ENCODE measurements around the gene KCNQ2. TPM values are rescaled to one million over a fixed set of nuclear protein-coding genes. Genes with fewer than 3 reads are reported as not detected.

KCNQ2 gene
- not detected in 2 replicates for total RNA-seq

GRCh38 chr20:63471981-63472831 is at the start of gene KCNQ2:
Gene KCNQ2, minus strand, starts transcription at chr20:63472655. Its CDS starts 192 bp downstream, at chr20:63472463.

GRCh38 chr20:63520504-63520933 is 48.1 kb upstream of the KCNQ2 start, which contains the start of gene PPDPF:
Gene PPDPF, plus strand, starts transcription at chr20:63520765. Its CDS starts 544 bp downstream, at chr20:63521309.

GRCh38 chr20:63498960-63499337 is 26.5 kb upstream of the KCNQ2 start, which contains the start of gene EEF1A2:
Gene EEF1A2, minus strand, starts transcription at chr20:63499083. Its CDS starts 1,320 bp downstream, at chr20:63497763.

GRCh38 chr20:63360850-63361518 is 111.5 kb downstream of the KCNQ2 start, which contains the start of gene CHRNA4:
Gene CHRNA4, minus strand, starts transcription at chr20:63361349. Its CDS starts 184 bp downstream, at chr20:63361165.

Other genes starting within 250 kb of the KCNQ2 start
- gene BIRC7, start 236.8 kb downstream of the KCNQ2 start, total RNA-seq = 0.32 TPM in 1 of 2 replicates, not detected in the other
- gene NKAIN4, start 218.2 kb downstream of the KCNQ2 start, total RNA-seq = not detected in 2 replicates
- 61.4 and 64.8 TPM in 2 replicates for gene ARFGAP1, start 199.8 kb downstream of the KCNQ2 start, total RNA-seq
- gene COL20A1, start 179.5 kb downstream of the KCNQ2 start, total RNA-seq = under 0.01 TPM in 1 of 2 replicates, not detected in the other
- gene CHRNA4, start 111.3 kb downstream of the KCNQ2 start, total RNA-seq = not detected in 2 replicates
- gene EEF1A2, start 26.4 kb upstream of the KCNQ2 start, total RNA-seq = 0.43 and 0.79 TPM in 2 replicates
- 14.9 and 23.5 TPM in 2 replicates for gene PPDPF, start 48.1 kb upstream of the KCNQ2 start, total RNA-seq
- gene PTK6, start 64.7 kb upstream of the KCNQ2 start, total RNA-seq = 0.09 and 0.16 TPM in 2 replicates
- gene SRMS, start 75.1 kb upstream of the KCNQ2 start, total RNA-seq = not detected in 2 replicates
- 0.60 and 0.95 TPM in 2 replicates for gene FNDC11, start 81.5 kb upstream of the KCNQ2 start, total RNA-seq
- 36.8 and 38.1 TPM in 2 replicates for gene HELZ2, start 101.6 kb upstream of the KCNQ2 start, total RNA-seq
- 6.0 and 6.5 TPM in 2 replicates for gene GMEB2, start 154.4 kb upstream of the KCNQ2 start, total RNA-seq
- gene STMN3, start 180.8 kb upstream of the KCNQ2 start, total RNA-seq = 7.2 and 11.7 TPM in 2 replicates
- gene RTEL1, start 185.7 kb upstream of the KCNQ2 start, total RNA-seq = 7.7 and 9.9 TPM in 2 replicates
- gene TNFRSF6B, start 224.0 kb upstream of the KCNQ2 start, total RNA-seq = 0.52 and 18.1 TPM in 2 replicates
- gene ARFRP1, start 235.3 kb upstream of the KCNQ2 start, total RNA-seq = 36.7 and 63.4 TPM in 2 replicates
- 18.4 and 25.1 TPM in 2 replicates for gene ZGPAT, start 235.4 kb upstream of the KCNQ2 start, total RNA-seq

Measured in bronchial smooth muscle cell (primary cell).